HCT116 (cell line): Measurements from ENCODE around the gene ZYX. TPM values are rescaled to one million over a fixed set of nuclear protein-coding genes. Genes with fewer than 3 reads are reported as not detected.

Experiments
- ATAC-seq: fragments of 200-7000 bp; cut with Tn5 transposase; 2 replicates; pipeline ENCODE4 v1.9.1; 2020; ENCODE audit warnings: mild to moderate bottlenecking, moderate library complexity
- BruUV-seq: library from RNA; stranded (reverse); fragments of 400-500 nt; replicated peaks from 2 replicates; lab custom pipeline; 2021; lab: Mats Ljungman, UMichigan
- CTCF ChIA-PET: fragments of 300-600 bp; sonication (Branson Sonifier 250); formaldehyde crosslinking; loops from one replicate; lab custom pipeline; 2021; ENCODE audit warnings: antibody characterized with exemption; lab: Charles Lee
- POLR2A ChIA-PET: fragments of 300-600, 350-600 bp; sonication (Branson Sonifier 250); formaldehyde crosslinking; loops from one replicate; lab custom pipeline; 2021; ENCODE audit warnings: antibody characterized with exemption; lab: Charles Lee
- RAD21 ChIA-PET, 2 experiments: fragments of 300-600 bp; sonication (Branson Sonifier 250); formaldehyde crosslinking; loops; one replicate each; lab custom pipeline; 2023; ENCODE audit warnings: low total read pairs in 2 of 2; ENCODE audit not compliant: uncharacterized antibody in 2 of 2, unreplicated experiment in 2 of 2, low non-redundant PET in 1 of 2; lab: Charles Lee
- DNase-seq: peaks from one replicate; pipeline ENCODE4 v3.0.0-alpha.2; 2010; ENCODE audit warnings: low read depth, low spot score
- H2AFZ ChIP-seq: fragments of 200-600 bp; shearing (Covaris generic), sonication (generic); 2 replicates; pipeline ENCODE4 v1.6.1; 2017; ENCODE audit warnings: low read depth, mixed run types, mixed read lengths, antibody characterized with exemption, low read length; ENCODE audit not compliant: poor library complexity, severe bottlenecking
- H3K27ac ChIP-seq: 2 replicates; pipeline ENCODE4 v1.5.1; 2012; ENCODE audit warnings: low read depth, low read length
- H3K27me3 ChIP-seq: fragments of 200-600 bp; sonication (generic); 2 replicates; pipeline ENCODE4 v1.6.1; 2016; ENCODE audit warnings: mixed run types, low read length, mixed read lengths; ENCODE audit not compliant: insufficient read depth
- H3K36me3 ChIP-seq, 2 experiments: fragments of 200-500 bp in 1 of 2; fragments of 200-600 bp in 1 of 2; sonication (Bioruptor generic) in 1 of 2; sonication (generic) in 1 of 2; 2 replicates each; pipeline versions ENCODE4 v1.5.1 to v1.6.1; 2014 to 2016; ENCODE audit warnings: low read length in 2 of 2, inconsistent platforms in 1 of 2, mixed read lengths in 1 of 2, mixed run types in 1 of 2; ENCODE audit not compliant: insufficient read depth in 2 of 2, control insufficient read depth in 1 of 2
- H3K4me1 ChIP-seq, 2 experiments: fragments of 200-600 bp in 1 of 2; sonication (generic) in 1 of 2; 2 replicates each; pipeline versions ENCODE4 v1.5.1 to v1.6.1; 2012 to 2017; ENCODE audit warnings: low read length in 2 of 2, inconsistent platforms in 1 of 2, mild to moderate bottlenecking in 1 of 2, mixed read lengths in 1 of 2, mixed run types in 1 of 2, moderate library complexity in 1 of 2; ENCODE audit not compliant: insufficient read depth in 2 of 2, control insufficient read depth in 1 of 2
- H3K4me2 ChIP-seq: fragments of 200-600 bp; sonication (generic); 2 replicates; pipeline ENCODE4 v1.6.1; 2017; ENCODE audit warnings: mixed run types, low read length, mixed read lengths
- H3K4me3 ChIP-seq, 2 experiments: fragments of 200-600 bp in 1 of 2; sonication (generic) in 1 of 2; replicated peaks in 1 of 2; 2 replicates each; pipeline ENCODE4 v1.5.1; 2011 to 2016; ENCODE audit warnings: low read length in 2 of 2, control low read depth in 1 of 2, low read depth in 1 of 2, mild to moderate bottlenecking in 1 of 2, mixed read lengths in 1 of 2, mixed run types in 1 of 2
- H3K79me2 ChIP-seq: fragments of 200-600 bp; sonication (generic); 2 replicates; pipeline ENCODE4 v1.6.1; 2017; ENCODE audit warnings: mild to moderate bottlenecking, mixed run types, low read length, moderate library complexity, mixed read lengths; ENCODE audit not compliant: insufficient read depth
- H3K9ac ChIP-seq: fragments of 200-600 bp; sonication (generic); 2 replicates; pipeline ENCODE4 v1.6.1; 2016; ENCODE audit warnings: low read length, mixed read lengths
- H3K9me2 ChIP-seq: fragments of 200-600 bp; sonication (generic), shearing (Covaris generic); 2 replicates; pipeline ENCODE4 v1.6.1; 2017; ENCODE audit warnings: mixed run types, mild to moderate bottlenecking, moderate library complexity; ENCODE audit not compliant: insufficient read depth
- H3K9me3 ChIP-seq, 2 experiments: fragments of 200-500 bp in 1 of 2; fragments of 200-600 bp in 1 of 2; sonication (Bioruptor generic) in 1 of 2; sonication (generic) in 1 of 2; 2 replicates each; pipeline ENCODE4 v1.6.1; 2014 to 2017; ENCODE audit warnings: low read length in 2 of 2, mixed read lengths in 2 of 2, inconsistent platforms in 1 of 2, low read depth in 1 of 2, mild to moderate bottlenecking in 1 of 2, mixed run types in 1 of 2, moderate library complexity in 1 of 2; ENCODE audit not compliant: control insufficient read depth in 1 of 2, insufficient read depth in 1 of 2
- H4K20me1 ChIP-seq: fragments of 200-600 bp; sonication (generic), shearing (Covaris generic); 2 replicates; pipeline ENCODE4 v1.6.1; 2017; ENCODE audit warnings: mixed run types, mild to moderate bottlenecking, moderate library complexity; ENCODE audit not compliant: insufficient read depth
- ATF3 ChIP-seq: IDR thresholded peaks from 2 replicates; pipeline ENCODE4 v1.6.1; 2012
- CBX3 ChIP-seq: IDR thresholded peaks from 2 replicates; pipeline ENCODE4 v1.6.1; 2012; ENCODE audit warnings: low read depth
- CEBPB ChIP-seq: IDR thresholded peaks from 2 replicates; pipeline ENCODE4 v1.6.1; 2012; ENCODE audit warnings: low read depth
- EGR1 ChIP-seq: IDR thresholded peaks from 2 replicates; pipeline ENCODE4 v1.6.1; 2012; ENCODE audit warnings: low read depth
- ELF1 ChIP-seq: IDR thresholded peaks from 2 replicates; pipeline ENCODE4 v1.6.1; 2012; ENCODE audit warnings: low read depth, borderline replicate concordance
- EZH2 ChIP-seq: fragments of 200-600 bp; sonication (generic); IDR thresholded peaks from 2 replicates; pipeline ENCODE4 v1.6.1; 2017; ENCODE audit warnings: antibody characterized with exemption, mixed run types
- EZH2phosphoT487 ChIP-seq: fragments of 200-600 bp; IDR thresholded peaks from 2 replicates; pipeline ENCODE4 v1.6.1; 2018; ENCODE audit warnings: antibody characterized with exemption, borderline replicate concordance
- FOSL1 ChIP-seq: IDR thresholded peaks from 2 replicates; pipeline ENCODE4 v1.6.1; 2012; ENCODE audit warnings: low read depth
- JUND ChIP-seq: IDR thresholded peaks from 2 replicates; pipeline ENCODE4 v1.6.1; 2012
- MAX ChIP-seq: IDR thresholded peaks from 2 replicates; pipeline ENCODE4 v1.6.1; 2012
- POLR2A ChIP-seq: IDR thresholded peaks from 2 replicates; pipeline ENCODE4 v1.7.0; 2011; ENCODE audit warnings: borderline replicate concordance; ENCODE audit not compliant: insufficient read depth, insufficient read length; ENCODE audit errors: extremely low read depth
- POLR2AphosphoS5 ChIP-seq: IDR thresholded peaks from 2 replicates; pipeline ENCODE4 v1.6.1; 2011; ENCODE audit warnings: mild to moderate bottlenecking, low read depth, low read length, moderate library complexity
- RAD21 ChIP-seq: IDR thresholded peaks from 2 replicates; pipeline ENCODE4 v1.6.1; 2012; ENCODE audit warnings: low read depth, mild to moderate bottlenecking
- SIN3A ChIP-seq: IDR thresholded peaks from 2 replicates; pipeline ENCODE4 v1.6.1; 2012; ENCODE audit warnings: low read depth
- SP1 ChIP-seq: IDR thresholded peaks from 2 replicates; pipeline ENCODE4 v1.6.1; 2012; ENCODE audit warnings: low read depth
- SRF ChIP-seq: IDR thresholded peaks from 2 replicates; pipeline ENCODE4 v1.6.1; 2012; ENCODE audit warnings: low read depth
- YY1 ChIP-seq: IDR thresholded peaks from 2 replicates; pipeline ENCODE4 v1.6.1; 2011; ENCODE audit warnings: low read length, low read depth, moderate library complexity, mild to moderate bottlenecking; ENCODE audit not compliant: insufficient replicate concordance; ENCODE audit errors: extremely low read depth
- ZFX ChIP-seq: fragments of 450-650 bp; IDR thresholded peaks from 2 replicates; pipeline ENCODE4 v1.6.1; 2017
- ZNF274 ChIP-seq: fragments of 200-500 bp; sonication (Bioruptor generic); IDR thresholded peaks from 2 replicates; pipeline ENCODE4 v1.6.1; 2014; ENCODE audit warnings: mild to moderate bottlenecking, low read depth, low read length, inconsistent platforms
- intact Hi-C: fragments of 100-400 bp; cut with micrococcal nuclease; formaldehyde crosslinking; loops from 2 replicates; pipeline ENCODE4 v1.10.0; 2022
- total RNA-seq: library from RNA; stranded (reverse); gene quantifications from one replicate; pipeline ENCODE4 v1.2.1, GENCODE V29; 2021; ENCODE audit not compliant: unreplicated experiment
- TF ChIP-seq, protein P1 (sequence below): IDR thresholded peaks from 2 replicates; pipeline ENCODE4 v1.6.1; 2012; ENCODE audit warnings: low read depth

ZYX gene
- total RNA-seq, 1 experiment from 2014 or later, result 144 TPM

GRCh38 chr7:143374561-143374960, 6.6 kb upstream of the ZYX start:
- CTCF ChIA-PET, result no interaction called here
- POLR2A ChIA-PET, result no interaction called here

GRCh38 chr7:143375298-143376034, 5.7 kb upstream of the ZYX start:
- Histone ChIP-seq H4K20me1 (no peaks in the 10 kb centered on the region), H3K27me3 (no peaks in the 10 kb centered on the region), H3K4me2 (peak overlapping the region; percentile 19; the same call in 1 of the 2 replicates), H3K4me3 (no peak overlapping the region), H3K36me3 (no peaks in the 10 kb centered on the region), H3K4me1 (peaks cover 11 to 35% of the 10 kb centered on the region in 2 experiments), H2AFZ (no peak overlapping the region), H3K27ac (no peak overlapping the region), H3K9me2 (no peaks in the 10 kb centered on the region), H3K79me2 (peaks cover 9% of the 10 kb centered on the region; the same call in 1 of the 2 replicates), H3K9me3 (no peaks in the 10 kb centered on the region), H3K9ac (no peak overlapping the region)
- ATAC-seq (no peak), DNase-seq (no peak)
- BruUV-seq, result no TSS peak
- ChIA-PET POLR2A (no interaction called here), CTCF (interaction anchor here (0.9 kb wide), 1 partner anchor 54 kb away, joined by 3 read pairs; no protein-coding TSS in a partner anchor), RAD21 (no interaction called here)
- intact Hi-C loops, result no loop called here
- TF ChIP-seq SIN3A, result no peak
- TF ChIP-seq EGR1, result no peak
- TF ChIP-seq CEBPB, result no peak
- no peak for TF ChIP-seq FOSL1
- TF ChIP-seq JUND, result no peak
- no peak for TF ChIP-seq SP1
- TF ChIP-seq RAD21, result no peak
- TF ChIP-seq ELF1, result no peak
- TF ChIP-seq, protein P1, sequence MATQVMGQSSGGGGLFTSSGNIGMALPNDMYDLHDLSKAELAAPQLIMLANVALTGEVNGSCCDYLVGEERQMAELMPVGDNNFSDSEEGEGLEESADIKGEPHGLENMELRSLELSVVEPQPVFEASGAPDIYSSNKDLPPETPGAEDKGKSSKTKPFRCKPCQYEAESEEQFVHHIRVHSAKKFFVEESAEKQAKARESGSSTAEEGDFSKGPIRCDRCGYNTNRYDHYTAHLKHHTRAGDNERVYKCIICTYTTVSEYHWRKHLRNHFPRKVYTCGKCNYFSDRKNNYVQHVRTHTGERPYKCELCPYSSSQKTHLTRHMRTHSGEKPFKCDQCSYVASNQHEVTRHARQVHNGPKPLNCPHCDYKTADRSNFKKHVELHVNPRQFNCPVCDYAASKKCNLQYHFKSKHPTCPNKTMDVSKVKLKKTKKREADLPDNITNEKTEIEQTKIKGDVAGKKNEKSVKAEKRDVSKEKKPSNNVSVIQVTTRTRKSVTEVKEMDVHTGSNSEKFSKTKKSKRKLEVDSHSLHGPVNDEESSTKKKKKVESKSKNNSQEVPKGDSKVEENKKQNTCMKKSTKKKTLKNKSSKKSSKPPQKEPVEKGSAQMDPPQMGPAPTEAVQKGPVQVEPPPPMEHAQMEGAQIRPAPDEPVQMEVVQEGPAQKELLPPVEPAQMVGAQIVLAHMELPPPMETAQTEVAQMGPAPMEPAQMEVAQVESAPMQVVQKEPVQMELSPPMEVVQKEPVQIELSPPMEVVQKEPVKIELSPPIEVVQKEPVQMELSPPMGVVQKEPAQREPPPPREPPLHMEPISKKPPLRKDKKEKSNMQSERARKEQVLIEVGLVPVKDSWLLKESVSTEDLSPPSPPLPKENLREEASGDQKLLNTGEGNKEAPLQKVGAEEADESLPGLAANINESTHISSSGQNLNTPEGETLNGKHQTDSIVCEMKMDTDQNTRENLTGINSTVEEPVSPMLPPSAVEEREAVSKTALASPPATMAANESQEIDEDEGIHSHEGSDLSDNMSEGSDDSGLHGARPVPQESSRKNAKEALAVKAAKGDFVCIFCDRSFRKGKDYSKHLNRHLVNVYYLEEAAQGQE, result no peak
- no peak for TF ChIP-seq EZH2
- TF ChIP-seq EZH2phosphoT487, result no peak
- TF ChIP-seq SRF, result no peak

More at GRCh38 chr7:143374561-143374960, 6.6 kb upstream of the ZYX start:
- no peaks in the 10 kb centered on the region for H3K36me3 ChIP-seq
- H3K27ac ChIP-seq, result no peak overlapping the region
- no peak overlapping the region for H2AFZ ChIP-seq
- H3K79me2 ChIP-seq, result peaks cover 5% of the 10 kb centered on the region; the same call in 1 of the 2 replicates
- intact Hi-C loops, result no loop called here
- no peak overlapping the region for H3K4me3 ChIP-seq
- RAD21 ChIA-PET, result no interaction called here
- TF ChIP-seq CBX3, result no peak
- TF ChIP-seq EGR1, result no peak
- TF ChIP-seq POLR2AphosphoS5, result no peak
- no peak for TF ChIP-seq POLR2A
- TF ChIP-seq FOSL1, result no peak
- TF ChIP-seq ATF3, result no peak
- TF ChIP-seq JUND, result no peak
- TF ChIP-seq ZNF274, result no peak
- TF ChIP-seq YY1, result no peak
- no peak for TF ChIP-seq MAX
- no peak for TF ChIP-seq CEBPB
- no peak for TF ChIP-seq ZFX
- no peaks in the 10 kb centered on the region for H3K9me3 ChIP-seq
- H3K9ac ChIP-seq, result no peak overlapping the region
- ATAC-seq, result no peak
- BruUV-seq, result no TSS peak
- no peaks in the 10 kb centered on the region for H3K27me3 ChIP-seq
- peaks cover 7 to 38% of the 10 kb centered on the region in 2 experiments for H3K4me1 ChIP-seq
- H3K9me2 ChIP-seq, result no peaks in the 10 kb centered on the region
- no peaks in the 10 kb centered on the region for H4K20me1 ChIP-seq
- no peak for DNase-seq
- H3K4me2 ChIP-seq, result no peak overlapping the region
